GM18526 (cell line): Measurements from ENCODE around the gene PDGFRB.

ENCODE experiments used
- POLR2A ChIP-seq: IDR thresholded peaks from 3 replicates; pipeline ENCODE4 v1.6.1; 2011; ENCODE audit not compliant: insufficient read length; ENCODE audit errors: extremely low read depth

The PDGFRB gene

DNA sequence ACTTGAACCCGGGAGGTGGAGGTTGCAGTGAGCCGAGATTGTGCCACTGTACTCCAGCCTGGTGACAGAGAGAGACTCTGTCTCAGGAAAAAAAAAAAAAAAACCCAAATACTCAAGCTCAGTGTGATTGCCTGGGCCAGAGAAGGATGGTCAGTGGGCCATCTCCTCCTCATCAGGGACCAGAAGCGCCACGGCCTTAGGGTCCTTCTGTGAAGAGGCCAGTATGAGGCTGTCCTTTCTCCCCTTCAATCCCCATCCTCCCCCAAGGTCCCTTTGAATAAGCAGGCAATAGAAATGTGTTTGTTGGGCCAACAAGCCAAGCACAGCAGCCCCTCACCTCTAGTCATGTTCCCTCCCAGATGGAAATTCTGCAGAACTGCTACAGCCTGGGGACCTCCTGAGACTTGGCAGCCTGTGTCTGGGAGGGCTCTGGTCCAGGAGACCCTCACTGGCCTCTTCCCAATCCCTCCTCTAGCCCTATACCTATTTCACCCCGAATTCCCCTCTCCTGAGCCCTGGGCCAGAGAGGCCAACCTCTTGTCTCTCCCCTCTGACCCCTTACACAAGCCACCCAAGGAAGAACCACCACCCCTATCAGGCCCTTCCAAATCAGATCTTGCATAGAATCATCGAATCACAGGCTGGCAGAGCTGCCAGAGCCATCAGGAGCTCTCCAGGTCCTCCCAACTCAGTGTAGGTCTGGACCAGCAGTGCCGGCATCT is 70.3 kb downstream of the PDGFRB start:
- no peak for TF ChIP-seq POLR2A

DNA sequence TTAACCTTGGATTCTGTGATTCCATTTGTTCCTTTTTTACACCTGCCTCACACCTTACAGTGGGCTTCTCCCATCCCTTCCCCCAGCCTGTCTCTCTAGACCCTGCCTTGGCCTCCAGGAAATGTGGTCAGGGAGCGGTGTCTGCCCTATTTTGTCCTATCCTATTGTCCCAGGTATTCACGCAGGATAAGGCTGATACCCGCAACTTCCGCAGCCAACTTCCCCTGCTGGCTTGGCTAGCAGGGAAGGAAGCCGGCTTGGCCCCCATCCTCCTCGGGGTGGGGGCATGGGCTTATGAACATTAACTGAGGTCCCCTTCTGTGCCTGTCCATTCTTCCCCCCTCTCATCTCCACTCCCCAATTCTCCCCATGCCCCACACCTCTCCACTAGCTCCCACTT is 72.8 kb downstream of the PDGFRB start:
- TF ChIP-seq POLR2A = no peak

DNA sequence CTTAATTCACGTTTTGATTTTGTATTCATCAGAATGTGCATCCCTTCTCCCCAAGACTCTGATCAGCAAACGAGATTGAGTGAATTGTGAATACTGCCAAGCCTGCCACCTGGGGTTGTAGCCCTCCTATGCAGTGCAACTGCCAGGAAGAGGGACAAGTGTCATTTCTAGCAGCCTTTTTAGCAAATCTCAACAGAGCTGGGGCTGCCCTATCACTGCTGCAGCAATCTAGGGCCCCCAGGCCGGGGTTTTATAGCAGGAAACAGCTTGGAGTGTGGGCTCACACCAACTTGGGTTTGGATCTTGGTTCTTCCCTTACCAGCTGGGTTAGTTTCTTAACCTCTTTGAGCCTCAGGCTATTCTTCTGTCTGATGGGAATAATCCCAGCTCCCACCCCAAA is 73.3 kb downstream of the PDGFRB start:
- TF ChIP-seq POLR2A = no peak

DNA sequence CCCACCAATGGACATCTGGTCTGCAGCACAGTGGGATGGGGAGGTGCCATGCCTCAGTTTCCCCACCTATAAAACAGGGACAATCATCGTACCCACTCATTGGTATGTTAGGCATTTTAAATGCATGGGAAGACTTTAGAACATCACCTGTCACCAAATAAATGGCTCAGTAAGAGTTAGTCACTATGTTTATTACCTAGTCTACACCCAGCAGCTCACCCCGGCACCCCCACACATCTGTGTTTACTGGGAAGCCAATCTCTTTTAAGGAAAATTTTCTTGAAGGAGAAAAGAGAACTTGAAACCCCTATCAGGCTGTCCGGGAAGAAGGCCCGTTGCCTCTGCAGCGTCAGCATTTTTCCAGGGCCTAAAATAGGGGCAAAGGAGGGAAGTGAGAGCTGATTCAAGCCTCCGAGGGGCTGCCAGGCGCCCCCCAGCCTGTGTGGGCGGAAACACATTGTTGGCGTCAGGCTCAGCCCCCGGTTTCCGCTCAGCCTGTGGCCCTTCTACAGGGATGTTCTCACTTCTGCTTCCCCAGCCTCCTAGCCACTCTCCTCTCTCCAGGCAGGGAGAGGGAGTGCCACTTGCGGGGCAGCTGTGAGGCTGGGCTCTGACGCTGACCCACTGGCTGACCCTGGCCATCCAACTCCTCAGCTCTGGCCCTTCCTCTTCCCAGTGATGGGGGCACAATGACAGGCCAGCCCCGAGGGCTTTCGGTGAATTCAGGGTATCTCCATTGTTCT is 73.9 kb downstream of the PDGFRB start:
- TF ChIP-seq POLR2A = no peak

DNA sequence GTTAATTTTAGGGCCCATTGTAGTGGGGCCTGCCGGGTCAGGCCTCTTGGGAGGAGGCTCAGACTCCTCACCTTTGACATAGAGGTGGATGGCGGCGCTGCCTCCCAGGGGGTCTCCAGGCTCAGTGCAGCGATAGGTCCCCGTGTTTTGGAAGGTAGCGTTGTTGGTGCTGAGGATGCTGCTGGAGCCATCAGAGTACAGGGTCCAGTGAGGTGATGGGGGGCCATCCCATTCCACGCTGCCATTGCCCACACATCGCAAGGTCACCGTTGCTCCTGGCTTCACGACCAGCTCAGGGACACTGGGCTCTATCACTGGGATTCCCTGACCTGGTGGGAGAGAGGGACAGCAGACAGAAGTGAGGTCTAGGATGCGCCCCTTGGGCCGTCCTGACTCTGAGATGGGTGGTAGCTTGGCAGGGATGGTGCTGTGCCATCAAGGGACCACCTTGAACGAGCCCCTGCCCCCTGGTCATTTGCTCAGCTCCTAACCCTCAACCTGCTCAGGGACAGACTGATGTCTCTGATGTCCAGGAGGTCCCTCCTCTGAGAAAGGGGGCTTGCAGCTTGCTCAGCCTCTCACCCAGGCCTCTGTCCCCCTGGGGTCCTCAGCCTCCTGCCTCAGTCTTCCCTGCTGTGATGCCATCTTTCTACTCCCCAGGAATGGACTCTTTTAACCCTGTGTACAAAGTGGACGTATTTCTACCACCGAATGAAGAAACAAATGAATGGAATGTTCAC is 74.8 kb downstream of the PDGFRB start:
- no peak for TF ChIP-seq POLR2A

DNA sequence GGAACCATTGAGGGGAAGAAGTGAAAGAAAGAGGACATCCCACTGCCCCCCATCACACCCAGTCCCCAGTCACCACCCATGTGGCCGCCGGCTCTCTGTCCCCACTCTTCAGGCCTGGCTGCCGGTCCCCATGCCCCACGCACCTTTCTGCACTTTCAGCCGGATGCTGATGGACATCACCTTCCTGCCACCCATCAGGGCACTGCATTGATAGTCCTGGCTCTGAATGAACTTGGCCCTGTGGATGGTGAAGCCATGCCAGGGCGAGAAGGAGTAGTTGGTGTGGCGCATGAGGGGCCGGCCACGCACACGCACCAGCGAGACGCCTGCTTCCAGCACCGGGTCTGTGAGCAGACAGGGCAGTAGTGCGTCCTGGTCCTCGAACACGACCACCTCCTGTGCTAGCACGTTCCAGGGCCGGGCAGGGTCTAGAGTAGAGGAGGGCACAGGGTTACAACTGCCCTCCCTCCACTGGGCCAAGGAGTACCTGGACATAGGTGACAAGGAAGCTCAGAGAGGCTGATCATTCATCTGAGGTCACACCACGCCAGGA is 75.7 kb downstream of the PDGFRB start:
- no peak for TF ChIP-seq POLR2A

DNA sequence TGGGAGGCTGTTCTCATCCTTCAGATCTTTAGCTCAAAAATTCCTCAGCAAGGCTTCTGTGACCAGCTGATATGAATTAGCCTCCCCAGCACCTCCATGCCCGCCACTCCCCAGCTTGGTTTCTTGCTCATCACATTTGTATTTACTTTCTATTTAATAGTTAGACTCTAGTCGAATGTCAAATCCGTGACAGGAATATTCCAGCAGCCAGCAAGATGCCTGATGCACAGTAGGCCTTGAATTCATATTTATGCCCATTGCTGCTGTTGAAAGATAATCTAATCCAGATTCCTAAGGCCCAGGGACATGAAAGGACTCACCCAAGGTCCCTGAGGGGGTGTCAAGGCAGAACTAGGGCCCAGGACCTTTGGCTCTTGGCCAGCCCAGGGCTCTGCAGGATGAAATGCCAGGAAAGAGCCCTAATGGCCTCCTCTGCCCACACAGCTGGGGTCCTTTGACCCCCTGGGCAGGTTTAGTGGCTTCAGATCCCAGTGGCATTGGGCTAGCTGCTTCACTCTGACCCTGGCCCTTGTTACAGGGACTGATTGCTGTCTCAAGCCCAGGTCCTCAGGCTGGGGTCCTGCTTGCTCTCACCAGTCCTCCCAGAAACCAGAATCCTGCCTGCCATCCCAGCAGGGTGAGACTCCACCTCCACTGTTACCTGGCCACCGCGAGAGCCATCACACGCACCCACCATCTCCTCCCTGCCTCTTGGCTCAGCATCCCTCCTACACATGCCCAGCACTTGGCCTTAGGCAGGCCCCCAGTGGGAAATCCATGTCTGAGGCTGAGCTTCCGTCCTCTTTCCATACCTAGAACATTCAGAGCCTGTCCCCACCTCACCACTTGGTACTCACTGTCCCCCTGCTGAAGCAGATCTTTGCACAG is 76.6 kb downstream of the PDGFRB start:
- TF ChIP-seq POLR2A = no peak

DNA sequence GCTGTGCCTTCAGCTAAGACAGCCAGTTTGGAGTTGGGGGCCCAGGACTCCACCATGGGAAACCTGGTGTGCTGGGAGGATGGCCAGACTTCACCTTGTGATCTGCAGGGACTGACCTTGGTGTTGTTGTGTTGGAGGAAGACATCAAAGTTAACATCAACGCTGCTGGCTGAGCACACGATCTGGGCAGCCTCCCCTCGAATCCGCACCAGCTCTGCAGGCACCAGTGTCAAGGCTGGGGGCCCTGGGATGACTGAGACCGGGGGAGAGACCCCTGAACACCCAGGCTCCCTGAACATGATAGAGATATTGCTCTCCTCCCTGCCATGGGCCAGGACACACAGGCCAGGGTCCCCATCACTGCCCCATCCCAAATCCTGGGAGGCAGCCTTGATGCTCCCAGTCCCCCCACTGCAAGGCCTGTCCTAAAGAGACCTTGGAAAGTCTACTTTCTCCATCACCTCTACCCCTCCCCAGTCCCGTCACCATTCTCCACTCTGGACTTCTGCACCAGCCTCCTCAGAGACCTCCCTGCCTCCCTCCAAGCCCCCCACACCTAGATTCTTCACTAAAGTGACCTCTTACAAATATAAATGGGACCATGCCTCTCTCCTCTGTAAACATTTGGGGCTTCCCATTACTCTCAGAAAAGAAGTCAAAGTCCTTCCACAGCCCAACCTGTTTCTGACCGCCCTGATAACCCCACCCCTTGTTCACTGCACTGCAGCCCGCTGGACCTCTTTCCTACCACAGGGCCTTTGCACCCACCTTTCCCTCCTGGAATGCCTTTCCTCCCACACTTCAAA is 77.4 kb downstream of the PDGFRB start:
- TF ChIP-seq POLR2A = no peak

DNA sequence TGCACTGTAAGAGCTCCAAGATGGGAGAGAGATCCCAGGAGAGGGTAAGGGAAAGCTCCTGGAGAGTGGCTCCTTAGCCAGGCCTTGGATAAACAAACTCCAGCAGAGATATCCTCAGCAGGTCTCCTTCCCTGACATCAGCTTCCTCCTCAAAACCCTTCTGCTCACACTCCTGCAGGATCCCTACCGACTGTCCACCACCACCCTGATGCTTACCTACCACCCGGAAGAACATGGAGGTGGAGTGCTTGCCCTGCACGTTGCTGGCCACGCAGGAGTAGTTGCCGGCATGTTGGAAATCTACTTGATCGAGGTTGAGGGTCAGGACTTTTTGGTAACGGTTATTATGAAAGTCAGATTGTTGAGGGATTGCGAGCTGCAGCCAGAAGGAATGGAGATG is 78.6 kb downstream of the PDGFRB start:
- no peak for TF ChIP-seq POLR2A

DNA sequence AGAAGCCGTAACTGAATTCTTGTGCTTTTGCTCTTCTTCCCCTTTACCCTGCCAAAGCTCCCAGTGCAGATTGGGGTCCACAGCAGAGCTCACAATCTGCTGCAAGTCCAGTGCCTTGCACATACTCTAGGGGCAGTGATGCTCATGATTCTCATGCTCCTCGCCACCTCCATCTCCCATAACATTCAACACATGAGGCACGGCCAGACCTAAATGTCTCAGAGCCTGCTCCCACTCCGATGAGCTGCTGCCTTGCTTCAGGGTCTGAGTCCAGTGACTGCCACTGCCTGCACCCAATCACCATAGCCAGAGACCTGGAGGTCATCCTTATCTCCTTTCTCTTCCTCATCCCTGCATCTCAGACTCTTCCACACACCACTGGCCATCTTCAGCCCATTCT is 79.8 kb downstream of the PDGFRB start:
- TF ChIP-seq POLR2A = no peak

DNA sequence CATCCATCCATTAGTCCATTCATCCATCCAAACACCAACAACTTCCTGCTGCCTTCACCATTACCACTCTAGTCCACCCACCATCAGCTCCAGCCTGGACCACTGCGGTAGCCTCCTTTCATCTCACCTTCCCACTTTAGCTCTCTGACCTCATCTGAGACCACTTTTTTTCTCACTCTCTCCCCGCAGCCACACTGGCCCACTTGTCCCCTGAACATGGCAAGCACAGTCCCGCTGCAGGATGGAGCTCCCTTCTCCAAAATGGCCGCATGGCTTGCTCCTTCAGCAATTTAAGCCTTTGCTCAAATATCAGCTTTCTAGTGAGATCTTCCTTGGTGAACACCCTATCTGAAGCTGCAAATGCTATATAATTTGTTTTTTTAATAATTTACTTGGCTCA is 80.4 kb downstream of the PDGFRB start:
- TF ChIP-seq POLR2A = no peak

DNA sequence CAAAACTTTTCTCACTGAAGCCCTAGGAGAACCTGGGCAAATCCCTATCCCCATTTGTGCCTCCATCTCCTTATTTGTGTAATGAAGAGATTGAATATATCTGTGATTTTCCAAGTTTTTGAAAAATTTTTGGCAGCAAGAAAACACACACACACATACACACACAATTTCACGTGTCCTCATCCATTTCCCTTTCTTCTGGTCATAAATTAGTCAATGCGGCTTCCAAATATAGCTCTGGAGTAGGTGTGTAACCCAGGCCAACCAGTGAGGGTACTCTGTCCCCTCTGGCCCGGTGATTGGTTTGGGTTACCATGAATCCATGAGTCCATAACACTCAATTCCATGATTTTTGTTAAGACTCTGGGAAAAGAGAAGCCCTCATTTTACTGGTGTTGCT is 82.0 kb downstream of the PDGFRB start:
- no peak for TF ChIP-seq POLR2A

DNA sequence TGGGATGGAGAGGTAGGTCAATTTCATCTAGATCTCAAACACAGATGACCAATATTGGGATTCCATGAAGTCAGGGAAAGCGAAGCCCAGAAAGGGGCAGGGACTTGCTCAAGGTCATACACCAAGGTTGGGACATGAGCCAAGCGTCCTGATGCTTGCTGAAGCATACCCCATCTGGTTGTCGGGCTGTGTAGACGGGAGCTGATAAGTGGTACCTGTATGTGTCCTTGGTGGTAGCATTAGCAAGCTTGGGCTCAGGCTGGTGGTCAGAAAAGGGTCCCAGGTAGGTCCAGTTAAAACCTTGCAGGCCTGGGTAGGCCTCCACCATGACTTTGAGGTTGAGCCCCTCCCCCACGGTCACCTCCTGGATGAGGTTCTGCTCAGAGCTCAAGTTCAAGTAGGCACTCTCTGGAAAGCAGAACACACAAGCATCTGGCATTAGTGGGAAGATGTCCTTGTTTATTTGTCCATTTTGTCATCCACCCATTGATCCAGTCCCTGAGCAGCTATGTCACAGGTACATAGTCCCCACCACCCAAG is 82.5 kb downstream of the PDGFRB start:
- no peak for TF ChIP-seq POLR2A

DNA sequence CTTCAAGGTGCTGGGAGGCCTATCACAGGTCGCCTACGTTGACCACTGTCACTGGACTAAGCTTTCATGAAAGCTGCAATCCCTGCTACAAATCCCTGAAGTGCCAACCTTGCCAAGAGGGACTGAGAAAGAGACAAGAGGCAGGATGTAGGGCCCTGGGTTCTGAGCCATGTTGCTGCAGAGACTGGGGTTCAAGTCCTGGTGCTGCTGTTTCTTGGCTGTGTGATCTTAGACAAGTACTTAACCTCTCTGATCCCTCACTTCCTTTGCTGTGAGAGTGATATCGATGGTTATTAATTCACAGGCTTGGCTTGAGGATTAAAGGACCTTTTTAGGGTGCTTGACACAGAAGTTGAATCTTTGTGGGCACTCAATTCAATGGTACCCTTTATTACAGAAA is 84.8 kb downstream of the PDGFRB start:
- no peak for TF ChIP-seq POLR2A
